Urothelium cell line (cell line): ENCODE results near the gene ZNF763.
"Not testable (repeated sequence)": the region's sequence is repeated elsewhere in the genome, so short reads cannot be mapped to it uniquely, and the experiment has no call there.

Experiments used
- DNase-seq: peaks from one replicate; pipeline ENCODE4 v3.0.0; 2011; ENCODE audit warnings: low spot score, mixed read lengths
- FAIRE-seq: peaks from 2 replicates; lab custom pipeline; 2011; peaks lifted over from hg19 to GRCh38; lab: Jason Lieb, UNC

The ZNF763 gene

DNA sequence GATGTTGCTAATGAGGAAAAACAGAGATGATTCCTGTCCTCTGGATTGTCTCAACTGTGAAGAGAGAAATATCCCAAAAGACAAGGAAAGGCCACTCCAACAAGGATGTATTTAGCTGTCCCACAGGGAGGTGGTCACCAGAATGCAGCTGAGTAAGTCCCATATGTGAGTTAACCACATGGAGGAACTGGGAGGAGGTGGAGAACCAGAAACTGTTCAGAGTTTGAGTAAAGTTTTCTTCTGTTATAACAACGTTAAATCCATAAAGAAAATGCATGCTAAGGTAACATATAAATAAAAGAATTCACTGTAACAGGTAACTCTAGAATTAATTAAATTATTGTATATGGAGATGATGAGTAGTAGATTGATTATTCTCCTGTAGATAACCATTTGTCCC, 5.3 kb downstream of the ZNF763 start:
- FAIRE-seq, result no peak
- DNase-seq, result no peak

DNA sequence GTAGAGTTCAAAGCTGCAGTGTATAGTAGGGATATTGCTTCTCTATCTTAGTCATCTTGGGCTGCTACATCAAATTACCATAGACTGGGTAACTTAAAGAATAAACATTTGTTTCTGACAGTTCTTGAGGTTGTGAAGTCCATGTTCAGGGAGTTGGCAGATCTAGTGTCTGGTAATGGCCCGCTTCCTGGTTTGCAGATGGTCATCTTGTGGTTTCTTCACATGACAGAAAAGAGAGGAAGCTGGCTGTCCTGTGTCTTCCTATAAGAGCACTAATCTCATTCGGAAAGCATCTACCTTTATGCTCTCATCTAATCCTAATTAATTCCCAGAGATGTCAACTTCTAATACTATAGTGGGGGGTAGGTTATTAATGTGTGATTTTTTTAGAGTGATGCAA, 6.2 kb downstream of the ZNF763 start:
- FAIRE-seq (no peak), DNase-seq (no peak)

DNA sequence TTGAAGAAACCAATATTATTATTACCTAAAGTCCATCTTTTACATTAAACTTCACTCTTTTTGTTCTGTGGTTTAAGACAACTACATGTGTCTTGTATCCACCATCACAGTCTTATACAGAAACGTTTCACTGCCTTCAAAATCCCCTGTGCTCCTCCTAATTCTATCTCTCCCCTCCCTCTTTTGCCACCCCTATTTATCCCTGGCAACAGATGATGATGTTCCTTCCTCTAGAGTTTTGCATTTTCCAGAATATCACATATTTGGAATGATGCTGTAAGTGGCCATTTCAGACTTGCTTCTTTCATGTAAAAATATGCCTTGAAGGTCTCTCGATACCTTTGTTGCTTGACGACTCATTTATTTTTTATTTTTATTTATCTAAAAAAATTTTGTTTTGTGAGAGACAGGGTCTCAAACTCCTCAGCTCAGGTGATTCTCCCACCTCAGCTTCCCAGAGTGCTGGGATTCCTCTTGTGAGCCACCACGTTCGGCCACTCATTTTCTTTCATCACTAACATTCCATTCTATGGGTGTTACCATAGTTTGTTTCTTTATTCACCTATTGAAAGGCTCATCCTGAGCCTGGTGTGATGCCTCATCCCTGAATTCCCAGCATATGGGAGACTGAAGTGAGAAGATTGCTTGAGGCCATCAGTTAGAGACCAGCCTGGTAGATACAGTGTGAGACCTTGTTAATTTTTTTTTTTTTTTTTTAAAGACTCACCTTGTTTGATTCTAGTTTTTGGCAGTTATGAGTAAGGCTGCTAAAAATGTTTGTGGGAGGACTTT, 8.4 kb downstream of the ZNF763 start:
- DNase-seq, result no peak
- FAIRE-seq, result no peak

DNA sequence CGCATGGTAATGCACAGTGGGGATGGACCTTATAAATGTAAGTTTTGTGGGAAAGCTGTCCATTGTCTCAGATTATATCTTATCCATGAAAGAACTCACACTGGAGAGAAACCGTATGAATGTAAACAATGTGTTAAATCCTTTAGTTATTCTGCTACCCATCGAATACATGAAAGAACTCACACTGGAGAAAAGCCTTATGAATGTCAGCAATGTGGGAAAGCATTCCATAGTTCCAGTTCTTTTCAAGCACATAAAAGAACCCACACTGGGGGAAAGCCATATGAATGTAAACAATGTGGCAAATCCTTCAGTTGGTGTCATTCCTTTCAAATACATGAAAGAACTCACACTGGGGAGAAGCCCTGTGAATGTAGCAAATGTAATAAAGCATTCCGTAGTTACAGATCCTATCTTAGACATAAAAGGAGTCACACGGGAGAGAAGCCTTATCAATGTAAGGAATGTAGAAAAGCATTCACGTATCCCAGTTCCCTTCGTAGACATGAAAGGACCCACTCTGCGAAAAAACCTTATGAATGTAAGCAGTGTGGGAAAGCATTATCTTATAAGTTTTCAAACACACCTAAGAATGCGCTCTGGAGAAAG, 13.8 kb downstream of the ZNF763 start:
- FAIRE-seq (no peak), DNase-seq (no peak)

DNA sequence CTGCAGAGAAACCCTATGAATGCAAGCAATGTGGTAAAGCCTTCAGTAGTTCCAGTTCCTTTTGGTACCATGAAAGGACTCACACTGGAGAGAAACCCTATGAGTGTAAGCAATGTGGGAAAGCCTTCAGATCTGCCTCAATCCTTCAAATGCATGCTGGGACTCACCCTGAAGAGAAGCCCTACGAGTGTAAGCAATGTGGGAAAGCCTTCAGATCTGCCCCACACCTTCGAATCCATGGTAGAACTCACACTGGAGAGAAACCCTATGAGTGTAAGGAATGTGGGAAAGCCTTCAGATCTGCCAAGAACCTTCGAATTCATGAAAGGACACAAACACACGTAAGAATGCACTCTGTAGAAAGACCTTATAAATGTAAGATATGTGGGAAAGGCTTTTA, 14.7 kb downstream of the ZNF763 start:
- no peak for FAIRE-seq
- DNase-seq, result no peak

DNA sequence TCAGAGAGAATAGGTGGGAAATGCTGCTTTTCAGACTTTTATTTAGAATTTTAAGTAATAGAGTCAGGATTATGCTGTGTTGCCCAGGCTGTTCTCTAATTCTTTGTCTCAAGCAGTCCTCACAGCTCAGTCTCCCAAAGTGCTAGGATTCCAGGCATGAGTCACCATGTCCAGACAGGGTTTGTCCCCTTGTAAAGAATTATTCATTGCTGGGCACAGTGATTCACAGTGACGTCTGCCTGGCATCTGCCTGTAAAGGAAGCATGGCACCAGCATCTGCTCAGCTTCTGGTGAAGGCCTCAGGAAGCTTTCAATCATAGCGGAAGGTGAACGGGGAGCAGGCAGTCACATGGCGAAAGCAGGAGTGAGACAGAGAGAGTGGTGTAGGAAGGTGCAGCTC, 17.7 kb downstream of the ZNF763 start:
- peak; percentile 6 for DNase-seq
- no peak for FAIRE-seq

DNA sequence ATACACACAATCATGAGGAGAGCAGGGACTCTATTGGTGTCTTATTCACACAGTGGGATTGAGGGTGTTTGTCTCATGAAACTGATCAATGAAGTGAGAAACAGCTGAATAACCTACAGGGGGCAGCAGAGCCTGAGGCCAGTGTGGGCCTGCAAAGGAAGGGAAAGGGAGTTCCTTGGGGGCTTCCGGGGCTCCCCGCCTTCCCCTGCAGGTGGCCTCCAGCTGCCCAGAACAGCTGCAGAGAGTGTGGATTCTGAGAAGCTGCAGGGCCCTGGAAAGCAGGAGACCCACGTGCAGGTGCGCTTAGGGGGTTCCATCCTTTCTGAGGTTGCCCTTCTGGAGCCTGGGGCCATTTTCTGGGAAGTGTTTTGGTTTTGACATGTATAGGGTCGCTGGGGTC, 20.1 kb downstream of the ZNF763 start:
- DNase-seq, result no peak
- FAIRE-seq, result no peak

DNA sequence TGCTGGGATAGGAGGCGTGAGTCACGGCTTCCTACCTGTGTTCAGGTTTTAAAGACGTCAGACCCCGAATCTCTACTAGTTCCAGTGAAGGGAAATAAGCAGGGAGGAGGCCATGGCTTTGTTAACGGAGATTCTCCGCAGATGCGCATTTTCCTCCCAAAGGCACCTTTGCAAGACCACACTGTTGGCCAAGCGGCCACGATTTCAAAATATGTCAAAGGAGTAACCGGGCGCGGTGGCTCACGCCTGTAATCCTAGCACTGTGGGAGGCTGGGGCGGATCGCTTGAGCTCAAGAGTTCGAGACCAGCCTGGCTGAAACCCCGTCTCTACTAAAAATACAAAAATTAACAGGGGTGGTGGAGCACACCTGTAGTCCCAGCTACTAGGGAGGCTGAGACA, 21.9 kb downstream of the ZNF763 start:
- no peak for FAIRE-seq

DNA sequence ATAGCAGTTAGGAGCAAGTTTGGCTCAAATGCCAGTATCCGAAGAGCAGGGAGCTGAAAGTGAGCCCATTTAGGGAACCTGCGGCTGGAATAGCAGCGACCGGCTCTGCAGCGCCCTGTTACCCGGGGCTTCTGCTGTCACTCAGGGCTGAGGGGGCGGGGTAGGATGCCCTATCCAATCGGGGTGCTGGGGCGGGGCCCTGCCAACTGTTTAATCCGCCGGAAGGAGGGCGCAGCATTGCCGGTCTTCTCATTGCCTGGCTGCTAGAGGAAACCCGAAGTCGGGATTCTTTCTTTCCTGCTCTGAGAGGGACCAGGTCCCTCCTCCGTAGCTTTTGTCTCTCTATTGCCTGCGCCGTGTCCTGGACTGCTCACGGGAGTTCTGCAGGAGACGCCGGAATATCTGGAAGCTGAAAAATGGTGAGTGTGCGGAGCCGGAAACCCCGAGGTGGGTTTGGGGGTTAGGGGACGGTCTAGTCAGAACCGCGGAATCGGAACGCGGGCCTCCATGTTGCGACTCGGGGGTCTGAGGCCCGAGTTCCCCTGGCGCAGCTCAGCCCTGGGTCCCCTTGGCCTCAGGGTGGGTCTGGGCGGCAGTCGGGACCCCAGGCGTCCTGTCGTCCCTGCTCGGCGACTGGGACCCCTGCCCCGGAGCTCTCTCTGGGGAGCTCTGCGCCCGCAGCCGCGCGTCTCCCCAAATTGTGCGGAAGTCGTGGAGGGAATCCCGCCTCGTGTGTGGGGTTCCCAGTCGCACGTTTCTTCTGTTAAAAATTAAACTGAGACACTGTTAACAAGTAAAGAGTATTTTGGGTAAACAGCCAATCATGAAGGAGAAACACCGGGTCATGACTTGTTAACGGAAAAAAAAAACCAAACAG, 22.8 kb downstream of the ZNF763 start:
- FAIRE-seq (no peak), DNase-seq (peak; percentile 88)

More for the DNA sequence above, 21.9 kb downstream of the ZNF763 start:
- DNase-seq, result no peak

DNA sequence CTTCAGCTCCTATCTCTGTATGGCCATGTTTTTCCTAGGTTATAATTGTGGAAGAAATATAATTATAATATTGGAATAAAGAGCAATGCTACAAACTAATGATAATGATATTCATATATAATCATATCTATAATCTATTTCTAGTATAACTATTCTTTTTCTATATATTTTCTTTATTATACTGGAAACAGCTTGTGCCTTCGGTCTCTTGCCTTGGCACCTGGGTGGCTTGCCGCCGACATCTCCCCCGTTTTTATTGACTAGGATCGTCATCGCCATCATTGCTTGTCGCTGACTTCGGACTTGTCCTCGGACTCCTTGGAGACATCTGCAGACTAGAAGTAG, 24.2 kb downstream of the ZNF763 start:
- FAIRE-seq (no peak), DNase-seq (no peak)

DNA sequence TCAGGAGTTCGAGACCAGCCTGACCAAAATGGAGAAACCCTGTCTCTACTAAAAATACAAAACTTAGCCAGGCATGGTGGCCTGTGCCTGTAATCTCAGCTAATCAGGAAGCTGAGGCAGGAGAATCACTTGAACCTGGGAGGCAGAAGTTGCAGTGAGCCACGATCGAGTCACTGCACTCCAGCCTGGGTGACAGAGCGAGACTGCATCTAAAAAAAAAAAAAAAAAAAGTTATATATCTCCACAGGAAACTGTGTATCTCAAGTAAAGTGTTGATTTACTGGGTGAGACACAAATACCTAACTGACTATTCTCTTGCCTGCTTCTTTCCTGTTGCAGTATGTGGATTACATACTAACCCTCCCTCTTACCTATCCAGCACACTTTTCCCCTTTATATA, 27.1 kb downstream of the ZNF763 start:
- not testable (repeated sequence) for DNase-seq, FAIRE-seq

DNA sequence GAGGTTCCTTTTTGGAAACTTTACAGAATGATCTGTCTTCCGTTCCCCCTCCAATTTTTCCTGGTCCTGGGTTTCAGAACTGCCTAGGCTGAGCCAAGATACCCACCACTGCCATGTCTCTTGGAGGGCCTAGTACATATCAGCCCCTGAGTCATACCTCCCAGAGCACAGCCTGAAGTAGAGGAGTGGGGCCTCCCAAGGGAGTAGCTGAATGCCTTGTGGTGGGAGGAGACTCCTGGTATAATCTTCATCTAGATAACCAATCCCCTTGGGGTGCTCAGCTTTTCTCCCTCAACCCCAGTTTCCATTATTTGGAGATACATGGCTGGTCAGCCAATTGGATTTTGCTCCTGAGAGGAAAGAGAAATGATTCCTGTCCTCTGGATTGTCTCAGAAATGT, 30.3 kb downstream of the ZNF763 start:
- no peak for FAIRE-seq
- no peak for DNase-seq

DNA sequence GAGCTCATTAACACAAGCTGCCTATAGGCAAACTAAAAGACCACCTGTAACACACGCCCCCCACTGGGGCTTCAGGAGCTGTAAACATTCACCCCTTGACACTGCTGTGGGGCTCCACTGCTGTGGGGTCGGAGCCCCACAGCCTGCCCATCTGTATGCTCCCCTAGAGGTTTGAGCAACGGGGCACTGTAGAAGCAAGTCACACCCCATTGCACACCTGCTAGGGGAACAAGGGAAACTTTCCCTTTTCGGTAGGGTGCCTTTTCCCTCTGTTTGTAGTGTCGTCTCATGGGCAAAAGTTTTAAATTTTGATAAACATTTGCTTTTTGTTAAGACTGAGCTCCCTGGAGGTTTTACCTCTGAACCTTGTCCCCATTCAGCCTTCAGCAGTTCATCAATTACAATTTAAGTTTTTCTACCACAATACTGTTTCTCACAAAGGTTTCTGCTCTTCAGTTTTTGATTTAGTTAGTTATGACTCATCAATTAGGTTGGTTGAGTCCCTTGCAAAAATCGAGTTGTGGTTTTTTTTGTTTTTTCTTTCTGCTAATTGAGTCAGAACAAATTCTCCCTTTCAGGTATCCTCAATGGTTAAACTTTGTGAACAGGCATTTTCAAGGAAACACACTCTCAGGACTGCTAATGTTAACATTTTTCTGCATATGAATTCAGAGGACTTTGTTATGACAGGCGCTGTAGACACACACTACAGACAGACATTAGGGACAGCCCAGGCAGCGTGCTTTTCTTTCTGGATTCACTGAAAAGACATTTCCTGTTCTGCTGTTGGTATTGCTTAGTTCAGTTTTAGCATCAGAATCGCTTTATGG, 35.5 kb downstream of the ZNF763 start:
- FAIRE-seq, result no peak

DNA sequence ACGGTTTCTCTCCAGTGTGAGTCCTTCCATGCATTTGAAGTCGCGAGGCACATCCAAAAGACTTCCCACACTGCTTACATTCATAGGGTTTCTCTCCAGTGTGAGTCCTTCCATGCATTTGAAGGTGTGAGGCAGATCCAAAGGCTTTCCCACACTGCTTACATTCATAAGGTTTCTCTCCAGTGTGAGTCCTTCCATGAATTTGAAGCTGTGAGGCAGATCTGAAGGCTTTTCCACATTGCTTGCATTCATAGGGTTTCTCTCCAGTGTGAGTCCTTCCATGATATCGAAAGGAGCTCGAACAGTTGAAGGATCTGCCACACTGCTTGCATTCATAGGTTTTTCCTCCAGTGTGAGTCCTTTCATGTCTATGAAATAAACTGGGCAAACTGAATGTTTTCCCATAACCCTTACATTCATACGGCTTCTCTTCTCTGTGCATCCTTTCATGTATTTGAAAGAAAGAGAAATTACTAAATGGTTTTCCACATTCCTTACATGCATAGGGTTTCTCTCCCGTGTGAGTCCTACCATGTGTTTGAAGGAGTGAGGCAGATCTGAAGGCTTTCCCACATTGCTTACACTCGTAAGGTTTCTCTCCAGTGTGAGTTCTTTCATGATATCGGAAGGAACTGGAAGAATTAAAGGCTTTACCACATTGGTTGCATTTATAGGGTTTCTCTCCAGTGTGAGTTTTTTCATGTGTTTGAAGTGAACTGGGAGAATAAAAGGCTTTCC, 50.3 kb downstream of the ZNF763 start:
- no peak for DNase-seq
- FAIRE-seq, result no peak

More for the DNA sequence above, 35.5 kb downstream of the ZNF763 start:
- no peak for DNase-seq

DNA sequence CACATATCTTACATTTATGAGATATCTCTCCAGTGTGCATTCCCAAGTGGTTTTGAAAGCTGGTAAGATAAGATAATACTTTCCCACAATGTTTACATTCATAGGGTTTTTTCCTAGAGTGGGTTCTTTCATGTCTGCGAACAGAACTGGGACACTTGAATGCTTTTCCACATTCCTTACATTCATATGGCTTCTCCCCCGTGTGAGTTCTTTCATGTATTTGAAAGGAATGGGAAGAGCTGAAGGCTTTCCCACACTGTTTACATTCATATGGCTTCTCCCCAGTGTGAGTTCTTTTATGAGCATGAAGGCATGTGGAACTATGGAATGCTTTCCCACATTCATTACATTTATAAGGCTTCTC, 50.9 kb downstream of the ZNF763 start:
- DNase-seq (no peak), FAIRE-seq (no peak)
